CD4-positive, alpha-beta T cell treated with Interleukin-15 for 4 hours (primary cell): ENCODE results near the gene SCT.

ENCODE experiments used
- DNase-seq: peaks from one replicate; pipeline ENCODE4 v3.0.0-alpha.2; 2020; ENCODE audit warnings: low spot score

Gene SCT

GRCh38 chr11:584287-584686, 42.7 kb downstream of the SCT start:
- no peak for DNase-seq

- no peak for DNase-seq
Measured at GRCh38 chr11:581752-582151, 45.2 kb downstream of the SCT start.

GRCh38 chr11:581342-581741, 45.6 kb downstream of the SCT start:
- no peak for DNase-seq

GRCh38 chr11:579830-580601, 47.0 kb downstream of the SCT start:
- DNase-seq, result no peak

- DNase-seq, result no peak
Measured at GRCh38 chr11:578276-579035, 48.5 kb downstream of the SCT start.

DNA sequence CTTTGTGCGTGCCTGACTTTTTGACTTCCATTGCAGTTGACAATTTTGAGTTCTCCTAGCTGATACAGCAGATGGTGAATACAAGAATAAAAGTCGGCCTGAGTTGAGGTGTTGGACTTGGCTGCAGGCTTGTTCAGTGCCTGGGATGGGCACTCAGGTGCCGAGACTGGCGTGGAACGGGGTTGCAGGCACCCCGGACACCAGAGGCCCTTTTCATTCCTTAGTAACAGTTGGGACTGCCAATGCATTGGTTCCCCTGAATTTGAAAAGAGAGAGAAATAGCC, 49.4 kb downstream of the SCT start:
- DNase-seq, result no peak

- no peak for DNase-seq
Measured at GRCh38 chr11:576811-577610, 50.0 kb downstream of the SCT start.
